ENCODE results near the gene DOCK8. TPM values are rescaled to one million over a fixed set of nuclear protein-coding genes. Genes with fewer than 3 reads are reported as not detected.

DOCK8 gene
- polyA plus RNA-seq, 1 donor (not counting 4 experiments of a cell fraction or from before 2014, with no cell fraction given), result 1.5 TPM

GRCh38 chr9:295576-295975 is 80.9 kb downstream of the DOCK8 start:
- H3K27ac ChIP-seq (ENCODE audit: control insufficient read depth, insufficient read depth, low read length), result no peak overlapping the region

GRCh38 chr9:296411-296810 is 81.7 kb downstream of the DOCK8 start:
- DNase-seq (ENCODE audit: low read depth, low spot score) (no peak), FAIRE-seq (no peak)
- no peaks in the 10 kb centered on the region for H3K36me3 ChIP-seq (ENCODE audit: control insufficient read depth in 2 of 2, extremely low read depth in 1 of 2, insufficient read depth in 2 of 2, low read length in 2 of 2)
- no peaks in the 10 kb centered on the region for H3K27me3 ChIP-seq (ENCODE audit: control insufficient read depth, extremely low read depth, insufficient read depth, low read length)
- H3K4me2 ChIP-seq (ENCODE audit: control insufficient read depth, extremely low read depth, insufficient read depth, low read depth, low read length), result no peak overlapping the region
- dilution Hi-C loops (cut with MboI; ENCODE audit: extremely low pct_ligation_motif_present, low sequenced_read_pairs), result no loop called here
- no peaks in the 10 kb centered on the region for H3K9me3 ChIP-seq (ENCODE audit: control insufficient read depth, low read depth, low read length)
- no peaks in the 10 kb centered on the region for H4K20me1 ChIP-seq (ENCODE audit: control insufficient read depth, extremely low read depth, insufficient read depth, low read length)
- no peak overlapping the region for H3K4me3 ChIP-seq (ENCODE audit: control insufficient read depth in 2 of 3, extremely low read depth in 1 of 3, insufficient read depth in 2 of 3, low read depth in 1 of 3, low read length in 3 of 3)
- no peak overlapping the region for H2AFZ ChIP-seq (ENCODE audit: control insufficient read depth, low read length)
- H3K27ac ChIP-seq (ENCODE audit: control insufficient read depth, insufficient read depth, low read length), result no peak overlapping the region
- H3K9me1 ChIP-seq (ENCODE audit: control insufficient read depth, extremely low read depth, insufficient read depth, low read length), result no peaks in the 10 kb centered on the region
- no peak overlapping the region for H3K9ac ChIP-seq (ENCODE audit: control insufficient read depth, extremely low read depth, insufficient read depth, low read length)
- H3K4me1 ChIP-seq (ENCODE audit: control insufficient read depth, extremely low read depth, insufficient read depth, low read length), result peaks cover 12% of the 10 kb centered on the region
- TF ChIP-seq CTCF (optimal IDR thresholded peaks at IDR 0.05 in 1 of 3, IDR thresholded peaks at IDR 0.05 in 1 of 3, conservative IDR thresholded peaks at IDR 0.05 in 1 of 3; ENCODE audit: extremely low read depth in 1 of 3, insufficient read depth in 2 of 3, low read length in 3 of 3) (no peak), EZH2 (IDR thresholded peaks at IDR 0.05; ENCODE audit: low read length) (no peak)
- no peaks in the 10 kb centered on the region for H3K79me2 ChIP-seq (ENCODE audit: control insufficient read depth, insufficient read depth, low read length)

More at GRCh38 chr9:295576-295975, 80.9 kb downstream of the DOCK8 start:
- Histone ChIP-seq H4K20me1 (ENCODE audit: control insufficient read depth, extremely low read depth, insufficient read depth, low read length) (no peaks in the 10 kb centered on the region), H2AFZ (ENCODE audit: control insufficient read depth, low read length) (no peak overlapping the region), H3K27me3 (ENCODE audit: control insufficient read depth, extremely low read depth, insufficient read depth, low read length) (no peaks in the 10 kb centered on the region), H3K9ac (ENCODE audit: control insufficient read depth, extremely low read depth, insufficient read depth, low read length) (no peak overlapping the region), H3K79me2 (ENCODE audit: control insufficient read depth, insufficient read depth, low read length) (no peaks in the 10 kb centered on the region), H3K9me1 (ENCODE audit: control insufficient read depth, extremely low read depth, insufficient read depth, low read length) (no peaks in the 10 kb centered on the region), H3K4me2 (ENCODE audit: control insufficient read depth, extremely low read depth, insufficient read depth, low read depth, low read length) (no peak overlapping the region), H3K36me3 (ENCODE audit: control insufficient read depth in 2 of 2, extremely low read depth in 1 of 2, insufficient read depth in 2 of 2, low read length in 2 of 2) (no peaks in the 10 kb centered on the region), H3K4me3 (ENCODE audit: control insufficient read depth in 2 of 3, extremely low read depth in 1 of 3, insufficient read depth in 2 of 3, low read depth in 1 of 3, low read length in 3 of 3) (no peak overlapping the region), H3K4me1 (ENCODE audit: control insufficient read depth, extremely low read depth, insufficient read depth, low read length) (peaks cover 12% of the 10 kb centered on the region), H3K9me3 (ENCODE audit: control insufficient read depth, low read depth, low read length) (no peaks in the 10 kb centered on the region)
- TF ChIP-seq CTCF (optimal IDR thresholded peaks at IDR 0.05 in 1 of 3, IDR thresholded peaks at IDR 0.05 in 1 of 3, conservative IDR thresholded peaks at IDR 0.05 in 1 of 3; ENCODE audit: extremely low read depth in 1 of 3, insufficient read depth in 2 of 3, low read length in 3 of 3) (no peak), EZH2 (IDR thresholded peaks at IDR 0.05; ENCODE audit: low read length) (no peak)
- dilution Hi-C loops (cut with MboI; ENCODE audit: extremely low pct_ligation_motif_present, low sequenced_read_pairs), result no loop called here
- DNase-seq (ENCODE audit: low read depth, low spot score) (no peak), FAIRE-seq (no peak)
